Thyroid gland (tissue), 4 donors: ENCODE data around the gene TEK. TPM values are rescaled to one million over a fixed set of nuclear protein-coding genes. Genes with fewer than 3 reads are reported as not detected.

Experiments used
- DNase-seq, 2 donors: peaks; one replicate each; pipeline ENCODE4 v3.0.0-alpha.2; 2019
- H3K27ac ChIP-seq, 3 donors: fragments of 200-600 bp; sonication (generic); 1 replicate in 2 of 3; 2 replicates in 1 of 3; pipeline ENCODE4 v1.5.1; 2016 to 2019; ENCODE audit warnings: mild to moderate bottlenecking in 1 of 3, moderate library complexity in 1 of 3
- H3K27me3 ChIP-seq: fragments of 200-600 bp; sonication (generic); one replicate; pipeline ENCODE4 v1.5.1; 2019
- H3K36me3 ChIP-seq, 2 donors: fragments of 200-600 bp; sonication (generic); one replicate each; pipeline ENCODE4 v1.5.1; 2016 to 2019
- H3K4me1 ChIP-seq, 2 donors: fragments of 200-600 bp; sonication (generic); one replicate each; pipeline ENCODE4 v1.5.1; 2017 to 2019
- H3K4me3 ChIP-seq, 3 donors: fragments of 200-600 bp; sonication (generic); replicated peaks in 1 of 3; 1 replicate in 2 of 3; 2 replicates in 1 of 3; pipeline ENCODE4 v1.5.1; 2016; ENCODE audit warnings: mild to moderate bottlenecking in 1 of 3
- H3K9me3 ChIP-seq: fragments of 200-600 bp; sonication (generic); one replicate; pipeline ENCODE4 v1.5.1; 2017
- POLR2A ChIP-seq, 2 donors: fragments of 450-650 bp; IDR thresholded peaks; one replicate each; pipeline ENCODE4 v1.6.1; 2017; ENCODE audit warnings: antibody characterized with exemption in 2 of 2, mild to moderate bottlenecking in 2 of 2, moderate library complexity in 1 of 2
- WGBS, 2 donors: methylation state at CpG; one replicate each; pipeline ENCODE4 v1.1.5; 2017; 5-methylcytosine and 5-hydroxymethylcytosine counted together
- intact Hi-C: fragments of 100-400 bp; cut with DNase I; formaldehyde crosslinking; loops from one replicate; pipeline ENCODE4 v1.15.1; 2023
- total RNA-seq, 4 donors: library from RNA; depleted of rRNA; stranded (reverse); fragments of >200 nt; gene quantifications; one replicate each; pipeline ENCODE4 v1.2.3, GENCODE V29; 2016
- TF ChIP-seq, protein P1 (sequence below), 6 experiments: fragments of 200-600 bp in 3 of 6; fragments of 450-650 bp in 3 of 6; sonication (generic) in 3 of 6; IDR thresholded peaks; one replicate each; pipeline ENCODE4 v1.5.1; 2016 to 2019; ENCODE audit warnings: antibody characterized with exemption in 6 of 6, mild to moderate bottlenecking in 2 of 6, inconsistent platforms in 1 of 6, moderate library complexity in 1 of 6

TEK gene
- total RNA-seq, 4 donors from 2014 or later, result 11.9 to 32.6 (median 15.9) TPM

DNA sequence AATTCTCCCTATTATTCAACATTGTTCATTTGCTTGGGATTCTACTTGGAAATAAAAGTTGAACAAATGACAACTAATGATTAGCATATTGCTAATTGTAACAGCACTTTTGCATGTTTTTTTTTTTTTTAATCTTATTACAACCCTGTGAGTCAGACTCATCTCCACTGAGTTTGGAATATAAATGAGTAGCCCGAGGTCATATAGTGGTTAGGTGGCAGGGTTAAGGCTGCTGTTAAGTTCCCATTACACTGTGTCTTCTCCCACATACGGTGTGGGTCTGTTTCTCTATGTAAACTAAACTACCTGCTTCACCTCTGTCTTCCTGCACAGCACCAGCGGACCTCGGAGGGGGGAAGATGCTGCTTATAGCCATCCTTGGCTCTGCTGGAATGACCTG lies 95.6 kb downstream of the TEK start:
- intact Hi-C loops, result no loop called here
- Histone ChIP-seq H3K9me3 (no peaks in the 10 kb centered on the region), H3K27me3 (no peaks in the 10 kb centered on the region), H3K36me3 (no peaks in the 10 kb centered on the region), H3K27ac (no peak overlapping the region), H3K4me3 (no peak overlapping the region), H3K4me1 (no peaks in the 10 kb centered on the region)
- no peak for DNase-seq
- TF ChIP-seq POLR2A (IDR thresholded peaks at IDR 0.05), result no peak
- TF ChIP-seq, protein P1, sequence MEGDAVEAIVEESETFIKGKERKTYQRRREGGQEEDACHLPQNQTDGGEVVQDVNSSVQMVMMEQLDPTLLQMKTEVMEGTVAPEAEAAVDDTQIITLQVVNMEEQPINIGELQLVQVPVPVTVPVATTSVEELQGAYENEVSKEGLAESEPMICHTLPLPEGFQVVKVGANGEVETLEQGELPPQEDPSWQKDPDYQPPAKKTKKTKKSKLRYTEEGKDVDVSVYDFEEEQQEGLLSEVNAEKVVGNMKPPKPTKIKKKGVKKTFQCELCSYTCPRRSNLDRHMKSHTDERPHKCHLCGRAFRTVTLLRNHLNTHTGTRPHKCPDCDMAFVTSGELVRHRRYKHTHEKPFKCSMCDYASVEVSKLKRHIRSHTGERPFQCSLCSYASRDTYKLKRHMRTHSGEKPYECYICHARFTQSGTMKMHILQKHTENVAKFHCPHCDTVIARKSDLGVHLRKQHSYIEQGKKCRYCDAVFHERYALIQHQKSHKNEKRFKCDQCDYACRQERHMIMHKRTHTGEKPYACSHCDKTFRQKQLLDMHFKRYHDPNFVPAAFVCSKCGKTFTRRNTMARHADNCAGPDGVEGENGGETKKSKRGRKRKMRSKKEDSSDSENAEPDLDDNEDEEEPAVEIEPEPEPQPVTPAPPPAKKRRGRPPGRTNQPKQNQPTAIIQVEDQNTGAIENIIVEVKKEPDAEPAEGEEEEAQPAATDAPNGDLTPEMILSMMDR (IDR thresholded peaks at IDR 0.05), result no peak
- 83 to 87% methylated on average over 4 of the region's 4 CpGs for WGBS, 2 donors

DNA sequence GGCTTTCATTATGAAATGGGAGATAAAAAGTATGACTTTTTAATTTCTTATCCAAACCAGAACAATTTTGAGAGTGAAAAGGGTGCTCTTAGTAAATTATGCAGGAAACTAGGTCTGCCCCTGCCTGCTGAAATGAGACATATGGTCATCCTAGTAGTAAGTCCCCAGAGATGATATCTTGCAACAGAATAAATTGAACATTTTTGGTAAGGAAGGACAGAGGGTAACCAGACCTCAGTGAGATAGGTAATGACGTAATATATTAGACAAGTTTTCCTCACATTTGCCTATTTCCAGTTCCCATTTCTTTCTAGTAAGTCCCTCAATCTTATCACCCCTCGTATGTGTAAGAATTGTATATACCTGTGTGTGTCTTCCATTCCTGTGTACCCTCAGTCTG lies 96.2 kb downstream of the TEK start:
- intact Hi-C loops, result no loop called here
- 95 to 96% methylated on average over 2 of the region's 2 CpGs for WGBS, 2 donors
- no peaks in the 10 kb centered on the region for H3K4me1 ChIP-seq

DNA sequence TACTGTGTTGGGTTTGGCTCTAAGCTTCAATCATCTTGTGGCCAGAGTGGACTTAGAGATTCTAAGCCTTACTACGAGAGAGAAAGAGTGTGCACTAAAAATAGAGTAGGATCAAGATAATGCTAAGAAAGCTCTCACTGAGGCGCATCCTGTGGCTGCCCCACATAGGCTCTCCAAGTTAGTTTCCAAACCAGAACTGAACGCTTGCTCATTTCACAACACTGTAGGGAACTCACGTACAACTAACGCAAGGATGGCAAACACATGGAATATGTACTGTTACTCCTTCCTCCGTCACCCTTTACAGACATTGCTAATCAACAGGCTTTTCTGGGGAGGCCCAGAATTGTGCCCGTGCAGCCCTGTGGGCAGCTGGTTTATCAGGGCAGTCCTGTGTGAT lies 97.0 kb downstream of the TEK start:
- Histone ChIP-seq H3K4me1 (no peaks in the 10 kb centered on the region), H3K27me3 (no peaks in the 10 kb centered on the region), H3K27ac (no peak overlapping the region), H3K36me3 (no peaks in the 10 kb centered on the region), H3K9me3 (no peaks in the 10 kb centered on the region), H3K4me3 (no peak overlapping the region)
- 84 to 96% methylated on average over 7 of the region's 7 CpGs for WGBS, 2 donors
- no peak for DNase-seq
- intact Hi-C loops, result no loop called here
- TF ChIP-seq, protein P1 (IDR thresholded peaks at IDR 0.05), result no peak
- TF ChIP-seq POLR2A (IDR thresholded peaks at IDR 0.05), result no peak

More for the DNA sequence above, 96.2 kb downstream of the TEK start:
- no peak overlapping the region for H3K27ac ChIP-seq
- no peak overlapping the region for H3K4me3 ChIP-seq
- no peaks in the 10 kb centered on the region for H3K27me3 ChIP-seq
- no peaks in the 10 kb centered on the region for H3K36me3 ChIP-seq
- no peak for TF ChIP-seq POLR2A (IDR thresholded peaks at IDR 0.05)
- TF ChIP-seq, protein P1 (IDR thresholded peaks at IDR 0.05), result no peak
- no peaks in the 10 kb centered on the region for H3K9me3 ChIP-seq
- DNase-seq, result no peak

DNA sequence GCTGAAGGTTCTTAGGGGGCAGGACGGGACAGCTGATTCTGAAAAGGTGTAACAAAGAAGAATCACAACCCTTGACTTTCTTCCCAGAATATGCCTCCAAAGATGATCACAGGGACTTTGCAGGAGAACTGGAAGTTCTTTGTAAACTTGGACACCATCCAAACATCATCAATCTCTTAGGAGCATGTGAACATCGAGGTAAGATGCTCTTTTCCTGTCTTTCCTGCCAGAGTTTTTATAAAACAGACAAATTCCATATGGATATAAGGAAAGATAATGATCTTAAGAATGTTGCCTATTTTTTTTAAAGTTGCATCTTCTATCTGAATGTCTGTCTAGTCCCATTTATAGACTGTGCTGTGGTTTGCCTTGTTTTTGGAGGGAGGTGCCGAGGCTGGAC lies 100.0 kb downstream of the TEK start:
- WGBS, 2 donors, result 74 to 75% methylated on average over 3 of the region's 3 CpGs
- TF ChIP-seq POLR2A (IDR thresholded peaks at IDR 0.05), result no peak
- TF ChIP-seq, protein P1 (IDR thresholded peaks at IDR 0.05), result no peak
- no peak for DNase-seq
- H3K9me3 ChIP-seq, result no peaks in the 10 kb centered on the region
- H3K4me1 ChIP-seq, result no peaks in the 10 kb centered on the region
- intact Hi-C loops, result no loop called here
- H3K27ac ChIP-seq, result no peak overlapping the region
- H3K27me3 ChIP-seq, result no peaks in the 10 kb centered on the region
- no peak overlapping the region for H3K4me3 ChIP-seq
- no peaks in the 10 kb centered on the region for H3K36me3 ChIP-seq

DNA sequence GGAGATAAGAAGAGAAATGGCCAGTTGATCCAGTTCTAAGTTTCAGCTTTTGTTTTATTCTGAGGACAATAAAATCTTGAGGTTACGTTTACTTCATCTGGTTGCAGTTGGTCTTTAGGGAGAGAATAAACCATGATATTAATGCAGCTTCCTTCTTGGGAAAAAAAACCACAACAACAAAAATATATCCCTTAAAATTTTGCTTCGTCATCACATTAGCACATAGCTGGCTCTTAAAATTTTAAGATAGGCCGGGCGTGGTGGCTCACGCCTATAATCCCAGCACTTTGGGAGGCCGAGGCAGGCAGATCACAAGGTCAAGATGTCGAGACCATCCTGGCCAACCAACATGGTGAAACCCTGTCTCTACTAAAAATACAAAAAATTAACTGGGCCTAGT lies 101.6 kb downstream of the TEK start:
- H3K36me3 ChIP-seq, result no peaks in the 10 kb centered on the region

More for the DNA sequence above, 101.6 kb downstream of the TEK start:
- Histone ChIP-seq H3K27me3 (no peaks in the 10 kb centered on the region), H3K4me3 (no peak overlapping the region), H3K27ac (no peak overlapping the region), H3K4me1 (no peaks in the 10 kb centered on the region), H3K9me3 (no peaks in the 10 kb centered on the region)
- 86 to 94% methylated on average over 7 of the region's 7 CpGs for WGBS, 2 donors
- DNase-seq, result no peak
- intact Hi-C loops, result no loop called here
- TF ChIP-seq POLR2A (IDR thresholded peaks at IDR 0.05), result no peak
- TF ChIP-seq, protein P1 (IDR thresholded peaks at IDR 0.05), result no peak
